Panc1 (cell line): ENCODE data around the gene RNU5B-1.

Experiments used
- CTCF ChIP-seq: fragments of 450-650 bp; IDR thresholded peaks from 2 replicates; pipeline ENCODE4 v1.5.1; 2017; ENCODE audit warnings: mild to moderate bottlenecking
- POLR2AphosphoS5 ChIP-seq: IDR thresholded peaks from 2 replicates; pipeline ENCODE4 v1.6.1; 2012; ENCODE audit warnings: mild to moderate bottlenecking, low read depth, low read length, moderate library complexity
- REST ChIP-seq, 2 experiments: IDR thresholded peaks; 2 replicates each; pipeline ENCODE4 v1.6.1; 2011 to 2012; ENCODE audit warnings: low read depth in 2 of 2, control low read depth in 1 of 2, low read length in 1 of 2, mild to moderate bottlenecking in 1 of 2, moderate library complexity in 1 of 2; ENCODE audit not compliant: insufficient read depth in 1 of 2
- TCF7L2 ChIP-seq: IDR thresholded peaks from 2 replicates; pipeline ENCODE4 v1.6.1; 2011; ENCODE audit warnings: mild to moderate bottlenecking, low read depth, low read length, inconsistent platforms

- no peak for TF ChIP-seq CTCF
- no peak for TF ChIP-seq TCF7L2
- no peak for TF ChIP-seq POLR2AphosphoS5
- no peak for TF ChIP-seq REST (IDR thresholded peaks at IDR 0.05; ENCODE audit: insufficient read depth in 1 of 2, low read depth in 2 of 2, low read length in 1 of 2)
Observed at GRCh38 chr15:65334586-65335231, 30.2 kb downstream of the RNU5B-1 start.
